HG03025 (cell line): ENCODE data around the gene ELF3.
"Not testable (repeated sequence)": the region's sequence is repeated elsewhere in the genome, so short reads cannot be mapped to it uniquely, and the experiment has no call there.

ENCODE experiments used
- ATAC-seq: cut with Tn5 transposase; IDR thresholded peaks from one replicate; pipeline ENCODE4 v1.9.1; 2021; ENCODE audit warnings: mild to moderate bottlenecking, moderate library complexity; ENCODE audit not compliant: unreplicated experiment, low FRiP score

Gene ELF3

DNA sequence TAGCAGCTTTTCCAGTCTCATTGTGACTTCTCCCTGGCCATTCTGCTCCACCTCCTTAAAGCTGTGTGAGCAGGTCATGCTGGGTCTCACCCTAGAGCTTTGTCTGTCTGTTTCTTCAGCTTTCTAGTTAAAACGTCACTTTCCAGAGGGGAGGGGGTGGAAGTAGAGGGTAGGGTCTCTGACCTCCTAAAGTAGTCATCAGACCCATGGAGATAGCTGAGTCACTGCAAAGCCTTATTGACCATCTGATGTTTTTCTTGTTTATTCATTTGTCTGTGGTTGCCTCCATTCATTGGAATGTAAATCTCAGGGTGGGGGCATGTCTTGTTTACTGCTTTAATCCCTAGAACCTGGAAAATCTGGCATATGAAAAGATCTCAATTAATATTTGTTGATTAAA lies 52.7 kb downstream of the ELF3 start:
- ATAC-seq: no peak

DNA sequence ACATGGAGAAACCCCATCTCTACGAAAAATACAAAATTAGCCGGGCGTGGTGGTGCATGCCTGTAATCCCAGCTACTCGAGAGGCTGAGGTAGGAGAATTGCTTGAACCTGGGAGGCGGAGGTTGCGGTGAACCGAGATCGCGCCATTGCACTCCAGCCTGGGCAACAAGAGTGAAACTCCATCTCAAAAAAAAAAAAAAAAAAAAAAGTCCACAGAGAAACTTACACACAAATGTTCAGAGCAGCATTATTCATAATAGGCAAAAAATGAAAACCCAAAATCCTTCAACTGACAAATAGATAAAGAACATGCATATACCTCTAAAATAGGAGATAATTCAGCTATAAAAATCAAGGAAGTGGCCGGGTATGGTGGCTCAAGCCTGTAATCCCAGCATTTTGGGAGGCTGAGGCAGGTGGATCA lies 54.5 kb downstream of the ELF3 start:
- not testable (repeated sequence) for ATAC-seq
